ENCODE results near the gene NIM1K. TPM values are rescaled to one million over a fixed set of nuclear protein-coding genes. Genes with fewer than 3 reads are reported as not detected.

Gene NIM1K
- total RNA-seq, 1 donor from 2014 or later, result not detected

DNA sequence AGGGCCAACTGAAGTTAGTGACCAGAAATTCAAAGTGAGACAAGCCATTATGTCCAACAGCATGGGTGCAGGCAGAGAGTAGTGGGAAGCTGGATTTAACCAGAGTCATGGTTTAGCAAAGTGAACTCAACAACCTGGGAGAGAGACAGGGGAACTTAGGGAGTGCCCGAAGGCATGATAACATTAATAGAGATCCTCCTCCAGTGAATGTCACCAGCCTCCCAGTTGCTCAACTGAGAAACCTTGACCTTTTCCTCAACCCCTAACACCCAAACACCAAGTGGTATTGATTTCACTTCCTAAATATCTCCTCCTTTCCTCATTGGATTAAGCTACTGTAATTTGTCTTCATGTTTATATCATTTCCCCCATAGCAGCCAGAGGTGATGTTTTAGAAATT is 78.6 kb downstream of the NIM1K start:
- Histone ChIP-seq H3K27me3 (no peaks in the 10 kb centered on the region), H3K4me3 (no peak overlapping the region), H3K4me1 (peaks cover 11% of the 10 kb centered on the region), H3K27ac (no peak overlapping the region), H3K9me3 (no peaks in the 10 kb centered on the region), H3K36me3 (no peaks in the 10 kb centered on the region)
- intact Hi-C loops (cut with DNase I), result no loop called here
- TF ChIP-seq POLR2A (IDR thresholded peaks at IDR 0.05) (no peak), POLR2AphosphoS5 (IDR thresholded peaks at IDR 0.05; ENCODE audit: insufficient read depth in 1 of 2, low read depth in 1 of 2) (no peak)
- TF ChIP-seq, protein P1, sequence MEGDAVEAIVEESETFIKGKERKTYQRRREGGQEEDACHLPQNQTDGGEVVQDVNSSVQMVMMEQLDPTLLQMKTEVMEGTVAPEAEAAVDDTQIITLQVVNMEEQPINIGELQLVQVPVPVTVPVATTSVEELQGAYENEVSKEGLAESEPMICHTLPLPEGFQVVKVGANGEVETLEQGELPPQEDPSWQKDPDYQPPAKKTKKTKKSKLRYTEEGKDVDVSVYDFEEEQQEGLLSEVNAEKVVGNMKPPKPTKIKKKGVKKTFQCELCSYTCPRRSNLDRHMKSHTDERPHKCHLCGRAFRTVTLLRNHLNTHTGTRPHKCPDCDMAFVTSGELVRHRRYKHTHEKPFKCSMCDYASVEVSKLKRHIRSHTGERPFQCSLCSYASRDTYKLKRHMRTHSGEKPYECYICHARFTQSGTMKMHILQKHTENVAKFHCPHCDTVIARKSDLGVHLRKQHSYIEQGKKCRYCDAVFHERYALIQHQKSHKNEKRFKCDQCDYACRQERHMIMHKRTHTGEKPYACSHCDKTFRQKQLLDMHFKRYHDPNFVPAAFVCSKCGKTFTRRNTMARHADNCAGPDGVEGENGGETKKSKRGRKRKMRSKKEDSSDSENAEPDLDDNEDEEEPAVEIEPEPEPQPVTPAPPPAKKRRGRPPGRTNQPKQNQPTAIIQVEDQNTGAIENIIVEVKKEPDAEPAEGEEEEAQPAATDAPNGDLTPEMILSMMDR (IDR thresholded peaks at IDR 0.05), result no peak
- no peak for DNase-seq (ENCODE audit: extremely low spot score in 2 of 2)

DNA sequence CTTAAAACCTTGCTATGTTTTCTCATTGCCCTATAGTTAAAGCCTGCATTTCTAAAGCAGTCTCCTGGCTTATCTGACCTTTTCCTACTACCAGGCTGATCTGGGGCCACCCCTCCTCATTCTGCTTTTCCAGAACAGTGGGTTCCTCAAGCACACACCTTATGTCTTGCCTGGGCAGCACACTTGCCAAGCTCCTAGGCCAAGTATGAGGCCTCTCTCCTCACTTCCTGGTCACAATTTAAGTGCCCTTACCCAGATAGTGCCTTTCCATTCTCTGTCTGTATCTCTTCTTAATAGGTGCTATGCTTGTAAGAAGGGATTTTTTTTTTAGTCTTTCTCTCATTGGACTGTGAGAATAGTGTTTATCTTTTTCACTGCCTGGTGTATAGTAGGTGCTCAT is 81.5 kb downstream of the NIM1K start:
- intact Hi-C loops (cut with DNase I), result no loop called here
- Histone ChIP-seq H3K9me3 (no peaks in the 10 kb centered on the region), H3K4me1 (peaks cover 11% of the 10 kb centered on the region), H3K4me3 (no peak overlapping the region), H3K36me3 (no peaks in the 10 kb centered on the region), H3K27ac (no peak overlapping the region), H3K27me3 (no peaks in the 10 kb centered on the region)
- DNase-seq (ENCODE audit: extremely low spot score in 2 of 2), result no peak
- TF ChIP-seq POLR2A (IDR thresholded peaks at IDR 0.05) (no peak), POLR2AphosphoS5 (IDR thresholded peaks at IDR 0.05; ENCODE audit: insufficient read depth in 1 of 2, low read depth in 1 of 2) (no peak)
- TF ChIP-seq, protein P1 (IDR thresholded peaks at IDR 0.05), result no peak

DNA sequence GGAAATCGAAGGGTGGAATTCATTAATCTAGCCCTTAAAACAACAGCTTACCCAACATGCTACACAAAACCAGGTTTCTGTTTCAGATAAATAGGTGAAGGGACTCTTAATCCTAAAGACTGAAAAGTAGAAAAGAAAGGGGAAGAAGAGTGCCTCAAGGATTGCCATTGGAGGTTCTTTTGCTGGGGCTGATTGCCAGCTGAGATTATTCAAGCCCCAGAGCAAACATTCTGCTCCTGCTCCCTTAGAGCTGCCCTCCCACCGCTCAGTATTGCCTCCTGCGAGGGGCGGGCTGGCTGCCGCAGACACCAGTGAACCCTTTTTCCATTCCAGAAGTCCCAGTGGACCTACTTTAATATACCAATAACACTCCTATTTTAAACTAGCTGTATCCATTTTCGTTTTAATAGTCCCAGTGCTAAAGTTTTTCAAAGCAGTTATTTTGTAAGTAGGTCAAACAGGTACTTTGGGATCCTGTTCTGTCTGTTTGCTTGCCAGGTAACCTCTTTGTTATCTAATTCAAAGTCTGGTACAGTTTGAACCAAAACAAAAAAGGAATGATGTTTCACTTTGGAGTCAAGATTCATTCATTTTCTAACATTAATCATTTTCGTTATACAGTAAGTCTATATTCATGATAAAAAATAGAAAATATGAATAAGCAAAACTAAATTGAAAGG is 82.5 kb downstream of the NIM1K start:
- no peak overlapping the region for H3K27ac ChIP-seq

DNA sequence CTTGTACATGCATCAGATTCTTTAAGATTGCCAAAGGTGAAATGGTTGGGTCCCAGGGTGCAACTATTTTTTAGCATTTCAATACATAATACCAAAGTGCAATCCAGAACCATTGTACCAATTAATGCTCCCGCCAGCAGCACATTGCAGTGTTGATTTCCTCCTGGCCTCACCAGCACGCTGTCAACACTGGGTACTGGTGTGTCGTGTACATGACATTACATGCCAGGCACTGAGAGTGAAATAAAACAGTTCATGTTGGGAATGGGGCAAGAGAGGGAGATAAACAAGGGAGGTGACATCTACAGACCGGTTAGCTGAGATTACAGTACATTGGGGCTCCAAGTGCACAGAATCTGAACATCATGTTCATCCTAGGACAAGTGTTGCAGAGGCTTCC is 83.4 kb downstream of the NIM1K start:
- Histone ChIP-seq H3K4me1 (peaks cover 11% of the 10 kb centered on the region), H3K9me3 (no peaks in the 10 kb centered on the region), H3K4me3 (no peak overlapping the region), H3K27me3 (no peaks in the 10 kb centered on the region), H3K36me3 (no peaks in the 10 kb centered on the region), H3K27ac (no peak overlapping the region)
- TF ChIP-seq, protein P1 (IDR thresholded peaks at IDR 0.05), result no peak
- TF ChIP-seq POLR2AphosphoS5 (IDR thresholded peaks at IDR 0.05; ENCODE audit: insufficient read depth in 1 of 2, low read depth in 1 of 2), result no peak
- no peak for TF ChIP-seq POLR2A (IDR thresholded peaks at IDR 0.05)
- DNase-seq (ENCODE audit: extremely low spot score in 2 of 2), result no peak
- intact Hi-C loops (cut with DNase I), result no loop called here

More for the DNA sequence above, 82.5 kb downstream of the NIM1K start:
- no peak for TF ChIP-seq POLR2A (IDR thresholded peaks at IDR 0.05)
- TF ChIP-seq POLR2AphosphoS5 (IDR thresholded peaks at IDR 0.05; ENCODE audit: insufficient read depth in 1 of 2, low read depth in 1 of 2), result no peak
- TF ChIP-seq, protein P1 (IDR thresholded peaks at IDR 0.05), result no peak
- Histone ChIP-seq H3K4me3 (no peak overlapping the region), H3K4me1 (peaks cover 11% of the 10 kb centered on the region), H3K27me3 (no peaks in the 10 kb centered on the region), H3K36me3 (no peaks in the 10 kb centered on the region), H3K9me3 (no peaks in the 10 kb centered on the region)
- no peak for DNase-seq (ENCODE audit: extremely low spot score in 2 of 2)
- intact Hi-C loops (cut with DNase I), result no loop called here

DNA sequence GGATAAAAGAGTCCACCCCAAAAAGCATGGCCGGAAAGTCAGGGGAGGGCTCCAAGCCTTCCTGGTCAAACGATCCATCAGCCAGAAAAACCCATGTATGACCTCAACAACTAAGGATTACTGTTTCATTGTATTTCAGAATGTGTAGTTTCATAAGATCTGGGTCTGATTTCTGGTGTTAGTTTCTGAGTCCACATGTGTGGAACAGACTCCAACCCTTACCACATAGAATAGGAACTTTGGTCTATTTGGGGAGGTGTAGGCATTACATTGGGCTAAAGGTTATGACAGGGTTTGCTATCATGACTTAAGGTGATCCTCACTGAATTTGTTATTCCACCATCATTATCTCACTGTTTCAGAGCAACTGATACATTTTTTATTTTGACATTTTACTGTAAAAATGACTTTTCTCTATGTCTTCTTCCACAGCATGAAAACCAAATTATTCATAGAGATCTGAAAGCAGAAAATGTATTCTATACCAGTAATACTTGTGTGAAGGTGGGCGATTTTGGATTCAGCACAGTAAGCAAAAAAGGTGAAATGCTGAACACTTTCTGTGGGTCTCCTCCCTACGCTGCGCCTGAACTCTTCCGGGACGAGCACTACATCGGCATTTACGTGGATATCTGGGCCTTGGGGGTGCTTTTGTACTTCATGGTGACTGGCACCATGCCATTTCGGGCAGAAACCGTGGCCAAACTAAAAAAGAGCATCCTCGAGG is 87.7 kb downstream of the NIM1K start:
- Histone ChIP-seq H3K27me3 (no peaks in the 10 kb centered on the region), H3K27ac (no peak overlapping the region), H3K4me3 (no peak overlapping the region), H3K9me3 (no peaks in the 10 kb centered on the region), H3K4me1 (no peaks in the 10 kb centered on the region), H3K36me3 (no peaks in the 10 kb centered on the region)
- no peak for DNase-seq (ENCODE audit: extremely low spot score in 2 of 2)
- intact Hi-C loops (cut with DNase I), result no loop called here
- TF ChIP-seq POLR2AphosphoS5 (IDR thresholded peaks at IDR 0.05; ENCODE audit: insufficient read depth in 1 of 2, low read depth in 1 of 2), result no peak
- TF ChIP-seq, protein P1 (IDR thresholded peaks at IDR 0.05), result no peak
- TF ChIP-seq POLR2A (IDR thresholded peaks at IDR 0.05), result no peak

All from vagina (tissue), 2 donors.